DMS79 (cell line): ENCODE data around the gene DAPK1.

ENCODE experiments used
- DNase-seq: peaks from one replicate; lab custom pipeline; 2025; lab: John Stamatoyannopoulos, UW

DAPK1 gene

DNA sequence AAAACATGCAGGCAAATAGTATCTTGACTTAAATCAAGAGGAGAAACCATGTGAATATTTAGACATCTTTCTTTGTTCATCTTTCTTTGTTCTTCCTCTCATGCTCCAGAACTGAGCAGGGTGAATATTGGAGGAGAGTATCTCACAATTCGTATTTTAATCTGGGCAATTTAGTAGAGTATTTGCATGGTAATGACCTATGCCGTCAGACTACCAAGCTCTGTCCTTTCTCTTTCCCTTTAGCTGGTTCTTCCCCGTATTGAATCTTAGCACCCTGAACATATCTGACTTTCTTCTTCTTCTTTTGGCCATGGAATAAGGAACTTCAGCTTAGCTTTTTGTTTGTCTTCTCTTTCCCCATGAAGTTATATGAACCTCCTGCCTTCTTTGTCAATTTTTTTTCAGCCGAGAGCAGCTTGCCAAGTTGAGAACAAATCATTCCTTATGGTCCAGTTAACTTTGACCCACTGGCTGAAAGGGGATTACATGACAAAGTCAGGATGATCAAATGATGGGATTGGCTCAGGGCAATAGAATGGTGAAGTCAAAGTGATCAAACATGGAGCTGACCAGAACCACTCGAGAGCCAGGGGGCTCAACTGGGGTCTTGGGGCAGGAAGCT lies 95.8 kb downstream of the DAPK1 start:
- no peak for DNase-seq

GRCh38 chr9:87594194-87594593 lies 96.5 kb downstream of the DAPK1 start:
- DNase-seq, result no peak

GRCh38 chr9:87594662-87595061 lies 97.0 kb downstream of the DAPK1 start:
- DNase-seq, result no peak

DNA sequence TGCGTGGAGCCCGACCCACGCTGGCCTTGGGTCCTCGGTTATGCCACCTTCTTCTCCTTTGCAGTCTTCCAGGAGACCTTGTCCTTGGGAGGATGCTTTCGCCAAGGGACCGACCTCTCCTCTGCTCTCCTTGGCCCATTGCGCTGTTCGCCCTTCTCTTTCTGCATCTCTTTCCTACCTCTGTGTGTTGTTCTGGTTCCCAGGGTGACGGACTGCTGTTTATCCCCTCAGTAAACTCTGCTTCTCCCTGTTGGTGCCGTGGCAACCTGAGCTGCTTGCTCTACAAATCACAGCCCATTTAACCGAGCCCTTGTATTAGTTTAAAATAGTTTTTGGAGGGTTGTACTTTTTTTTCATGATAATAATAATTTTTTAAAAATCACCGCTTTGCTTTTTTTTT lies 97.9 kb downstream of the DAPK1 start:
- no peak for DNase-seq

DNA sequence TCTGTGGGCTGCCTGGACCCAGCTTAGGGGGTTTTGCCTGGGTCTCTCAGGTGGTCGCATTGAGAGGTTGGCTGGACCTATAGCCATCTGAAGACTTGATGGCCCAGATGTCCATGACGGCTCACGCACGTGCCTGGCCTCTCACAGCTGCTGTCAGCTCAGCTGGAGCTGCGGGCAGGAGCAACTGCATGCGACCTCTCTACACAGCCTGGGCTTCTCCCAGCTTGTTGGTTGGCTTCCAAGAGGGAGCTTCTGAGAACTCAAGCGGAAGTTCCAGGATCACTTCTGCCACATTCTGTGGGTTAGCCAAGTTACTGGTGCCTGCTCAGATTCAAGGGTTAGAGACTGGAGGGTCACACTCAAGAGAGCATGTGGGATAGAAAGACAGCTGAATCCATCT lies 99.2 kb downstream of the DAPK1 start:
- no peak for DNase-seq

GRCh38 chr9:87597710-87598443 lies 100.2 kb downstream of the DAPK1 start:
- DNase-seq, result no peak

DNA sequence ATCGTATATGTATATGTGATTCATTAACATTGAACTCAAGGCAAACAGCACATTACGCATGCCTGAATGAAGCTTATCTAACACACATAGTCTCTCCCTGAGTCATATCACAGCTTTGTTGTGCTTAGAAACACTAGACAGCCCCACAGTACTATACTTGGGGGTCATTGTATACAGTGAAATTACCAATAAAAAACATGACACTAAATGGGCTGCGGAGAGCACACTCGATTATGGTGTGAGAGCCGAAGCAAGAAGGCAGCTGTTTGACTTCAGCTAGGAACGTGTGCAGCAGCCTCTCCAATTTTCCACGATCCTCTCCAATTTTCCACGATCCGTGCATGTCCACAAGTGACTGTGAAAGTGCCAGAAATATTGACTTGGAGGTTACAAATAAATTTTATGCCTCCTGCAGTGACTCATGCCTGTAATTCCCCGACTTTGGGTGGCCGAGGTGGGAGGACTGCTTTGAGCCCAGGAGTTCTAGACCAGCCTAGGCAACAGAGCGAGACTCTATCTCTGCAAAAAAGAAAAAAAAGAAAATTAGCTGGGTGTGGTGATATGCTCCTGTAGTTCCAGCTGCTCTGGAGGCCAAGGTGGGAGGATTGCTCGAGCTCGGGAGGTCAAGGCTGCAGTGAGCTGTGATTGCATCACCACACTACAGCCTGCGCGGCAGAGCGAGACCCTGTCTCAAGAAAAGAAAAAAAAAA lies 102.4 kb downstream of the DAPK1 start:
- DNase-seq, result no peak

- DNase-seq, result no peak
Measured at GRCh38 chr9:87601176-87601575, 103.5 kb downstream of the DAPK1 start.

GRCh38 chr9:87601595-87601994 lies 103.9 kb downstream of the DAPK1 start:
- DNase-seq, result no peak

- no peak for DNase-seq
Measured at GRCh38 chr9:87602933-87603643, 105.4 kb downstream of the DAPK1 start.

DNA sequence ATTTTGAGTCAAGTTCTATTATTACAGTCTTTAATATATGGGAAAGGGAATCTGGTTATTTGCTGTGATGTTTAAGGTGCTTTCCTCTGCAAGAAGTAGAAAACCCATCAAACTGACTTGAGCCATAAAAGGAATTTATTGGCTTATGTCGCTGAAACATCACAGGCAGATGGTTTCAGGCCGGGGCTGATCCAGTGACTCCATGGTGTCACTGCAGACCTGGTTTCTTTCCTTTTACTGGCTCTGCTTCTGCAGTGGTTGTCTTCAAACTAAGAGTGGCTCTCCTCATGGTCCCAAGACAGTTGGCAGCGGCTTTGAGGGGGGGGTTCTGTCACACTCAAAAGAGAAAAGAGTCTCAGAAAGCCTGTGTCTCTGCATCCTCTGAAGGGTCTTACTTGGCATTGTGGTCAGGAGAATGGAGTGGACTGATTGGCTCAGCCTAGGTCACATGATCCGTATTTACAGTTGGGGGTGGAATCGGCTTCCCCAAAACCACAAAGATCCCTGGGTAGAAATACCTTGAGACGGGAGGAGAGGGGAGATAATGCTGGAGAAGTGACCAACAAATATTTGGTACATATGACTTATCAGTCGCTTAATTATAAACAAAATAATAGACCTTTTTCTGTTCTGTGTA lies 106.3 kb downstream of the DAPK1 start:
- no peak for DNase-seq

GRCh38 chr9:87604886-87605588 lies 107.4 kb downstream of the DAPK1 start:
- no peak for DNase-seq

GRCh38 chr9:87605676-87606075 lies 108.0 kb downstream of the DAPK1 start:
- DNase-seq, result no peak

DNA sequence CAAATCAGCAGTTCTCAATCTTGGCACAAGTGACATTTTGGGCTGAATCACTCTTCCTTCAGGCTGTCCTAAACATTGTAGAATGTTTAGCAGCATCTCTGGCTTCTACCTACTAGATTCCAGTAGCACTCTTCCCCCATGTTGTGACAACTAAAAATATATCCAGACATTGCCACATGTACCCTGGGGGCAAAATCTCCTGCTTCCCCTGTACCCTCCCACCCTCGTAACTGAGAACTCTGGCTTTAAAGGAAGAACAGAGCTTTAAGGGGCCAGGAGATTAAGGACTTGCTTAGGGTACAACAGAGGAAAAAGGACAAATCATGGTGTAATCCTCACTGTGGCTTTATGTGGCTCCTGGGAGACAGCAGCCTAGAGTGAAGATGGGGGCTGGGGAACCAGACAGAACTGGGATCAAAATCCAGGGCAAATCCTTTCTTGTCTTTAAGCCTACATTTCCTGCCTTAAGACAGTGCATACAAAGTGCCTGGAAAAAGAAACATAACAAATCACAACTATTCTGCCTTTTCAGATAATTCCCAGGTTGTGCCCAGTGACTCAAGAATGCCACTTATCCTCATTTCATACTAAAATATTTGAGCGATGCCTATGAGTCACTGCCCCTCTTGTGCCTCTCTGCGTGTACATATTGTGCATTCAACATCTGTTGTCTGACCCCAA lies 109.3 kb downstream of the DAPK1 start:
- DNase-seq, result no peak

- DNase-seq, result no peak
Measured at GRCh38 chr9:87607859-87608258, 110.2 kb downstream of the DAPK1 start.

DNA sequence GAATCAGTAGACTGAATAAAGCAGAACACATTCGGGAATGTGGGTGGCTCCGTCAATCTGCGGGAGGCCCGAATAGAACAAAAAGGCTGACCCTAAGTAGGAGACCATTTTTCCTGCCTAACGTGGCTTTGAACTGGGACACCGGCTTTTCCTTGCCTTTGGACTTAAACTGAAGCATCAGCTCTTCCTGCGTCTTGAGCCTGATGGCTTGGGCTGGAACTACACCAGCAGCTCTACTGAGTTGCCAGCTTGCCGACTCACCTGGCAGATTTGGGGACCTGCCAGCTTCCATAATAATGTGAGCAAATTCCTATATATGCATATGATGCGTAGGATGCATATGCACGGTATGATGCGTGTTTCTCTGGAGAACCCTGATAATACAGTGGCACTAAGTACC lies 111.3 kb downstream of the DAPK1 start:
- no peak for DNase-seq

- no peak for DNase-seq
Measured at GRCh38 chr9:87609486-87609885, 111.8 kb downstream of the DAPK1 start.

DNA sequence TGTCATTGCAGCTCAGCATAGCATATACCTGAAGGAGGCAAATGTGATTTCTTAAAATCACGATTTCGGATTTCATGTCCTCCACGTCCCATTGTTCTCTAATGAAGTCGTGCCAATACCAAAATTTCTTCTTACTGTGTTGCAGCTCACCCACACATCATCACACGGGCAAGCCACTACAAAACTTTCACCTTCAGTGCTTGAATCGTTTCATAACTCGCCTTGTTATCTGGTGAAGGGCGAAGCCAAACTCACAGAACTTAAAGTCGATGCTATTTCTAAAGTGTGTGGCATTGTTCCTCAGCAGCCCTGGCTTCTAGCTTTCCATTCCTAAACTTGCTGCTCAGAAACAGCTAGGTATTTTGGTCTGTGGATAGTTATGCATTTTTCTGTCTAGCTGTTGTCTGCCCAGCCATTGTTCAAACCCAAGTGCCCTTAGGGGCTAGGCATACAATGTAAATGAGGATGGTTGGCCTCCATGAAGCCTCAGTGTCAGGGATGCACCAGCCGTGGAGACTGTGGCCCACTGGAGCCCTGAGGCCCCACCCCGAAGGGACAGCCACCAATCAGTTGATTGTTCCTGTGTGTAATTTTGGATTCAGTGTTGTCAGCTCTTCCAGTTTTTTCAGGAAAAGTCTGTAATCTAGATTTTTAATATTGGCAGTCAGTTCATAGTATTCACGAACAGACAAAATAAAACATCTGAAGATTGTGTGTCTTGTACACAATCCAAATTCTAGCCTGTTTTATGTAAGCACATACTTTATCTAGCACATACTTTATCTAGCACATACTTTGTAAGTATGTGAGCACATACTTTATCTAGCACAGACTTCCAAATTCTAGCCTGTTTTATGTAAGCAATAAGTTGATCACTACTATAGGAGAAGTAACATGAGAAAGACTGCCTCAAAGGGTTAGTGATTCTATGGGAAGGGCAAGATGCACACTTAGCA lies 112.8 kb downstream of the DAPK1 start:
- DNase-seq, result no peak

GRCh38 chr9:87611776-87612175 lies 114.1 kb downstream of the DAPK1 start:
- DNase-seq, result no peak

- no peak for DNase-seq
Measured at GRCh38 chr9:87612536-87612935, 114.9 kb downstream of the DAPK1 start.
